SK-N-SH (cell line): ENCODE results near the gene LIN9. TPM values are rescaled to one million over a fixed set of nuclear protein-coding genes. Genes with fewer than 3 reads are reported as not detected.

Experiments
- CTCF ChIA-PET: fragments of 300-600, 350-600 bp; formaldehyde crosslinking; extraction: SDS; loops from one replicate; lab custom pipeline; 2021; lab: Yijun Ruan, JAX
- POLR2A ChIA-PET: fragments of 350-600 bp; sonication (Branson Sonifier 250); formaldehyde crosslinking; extraction: SDS; loops from one replicate; lab custom pipeline; 2020; ENCODE audit warnings: antibody characterized with exemption, inconsistent platforms; lab: Yijun Ruan, JAX
- DNase-seq: peaks from one replicate; pipeline ENCODE4 v3.0.0; 2012
- H2AFZ ChIP-seq: fragments of 200-600 bp; sonication (generic); 2 replicates; pipeline ENCODE4 v1.8.1; 2016; ENCODE audit warnings: antibody characterized with exemption, mild to moderate bottlenecking, low read depth
- H3F3A ChIP-seq: fragments of 200-600 bp; sonication (generic); replicated peaks from 2 replicates; pipeline ENCODE3; 2016; ENCODE audit warnings: antibody characterized with exemption, mild to moderate bottlenecking; ENCODE audit not compliant: insufficient read depth
- H3K27ac ChIP-seq, 2 experiments: fragments of 200-500 bp in 1 of 2; fragments of 200-600 bp in 1 of 2; sonication (Bioruptor generic) in 1 of 2; sonication (generic), shearing (Covaris generic) in 1 of 2; 2 replicates each; pipeline versions ENCODE4 v1.5.1 to v1.6.1; 2014 to 2016; ENCODE audit warnings: low read depth in 2 of 2, inconsistent platforms in 1 of 2, low read length in 1 of 2, mild to moderate bottlenecking in 1 of 2, mixed read lengths in 1 of 2
- H3K27me3 ChIP-seq: fragments of 200-600 bp; sonication (generic), shearing (Covaris generic); 2 replicates; pipeline ENCODE4 v1.6.1; 2016; ENCODE audit warnings: mixed run types; ENCODE audit not compliant: insufficient read depth
- H3K36me3 ChIP-seq, 2 experiments: fragments of 200-500 bp in 1 of 2; fragments of 200-600 bp in 1 of 2; sonication (Bioruptor generic) in 1 of 2; sonication (generic) in 1 of 2; replicated peaks in 1 of 2; 2 replicates each; pipeline versions ENCODE3 to v1.5.1; 2014 to 2016; ENCODE audit warnings: low read length in 1 of 2, mild to moderate bottlenecking in 1 of 2; ENCODE audit not compliant: insufficient read depth in 2 of 2, control insufficient read depth in 1 of 2
- H3K4me1 ChIP-seq, 2 experiments: fragments of 200-500 bp in 1 of 2; fragments of 200-600 bp in 1 of 2; sonication (Bioruptor generic) in 1 of 2; sonication (generic), shearing (Covaris generic) in 1 of 2; 2 replicates each; pipeline versions ENCODE4 v1.5.1 to v1.6.1; 2014 to 2016; ENCODE audit warnings: low read depth in 1 of 2, low read length in 1 of 2, mixed run types in 1 of 2; ENCODE audit not compliant: insufficient read depth in 2 of 2, control insufficient read depth in 1 of 2
- H3K4me2 ChIP-seq: fragments of 200-600 bp; sonication (generic), shearing (Covaris generic); 2 replicates; pipeline ENCODE4 v1.6.1; 2017; ENCODE audit warnings: mixed run types
- H3K4me3 ChIP-seq, 2 experiments: fragments of 200-500 bp in 1 of 2; fragments of 200-600 bp in 1 of 2; sonication (Bioruptor generic) in 1 of 2; sonication (generic), shearing (Covaris generic) in 1 of 2; 2 replicates each; pipeline versions ENCODE4 v1.5.1 to v1.8.1; 2014 to 2016; ENCODE audit warnings: low read depth in 2 of 2, inconsistent platforms in 1 of 2, low read length in 1 of 2, mild to moderate bottlenecking in 1 of 2, mixed read lengths in 1 of 2, moderate library complexity in 1 of 2
- H3K79me2 ChIP-seq: fragments of 200-600 bp; sonication (generic); 2 replicates; pipeline ENCODE4 v1.8.1; 2017; ENCODE audit warnings: mild to moderate bottlenecking; ENCODE audit not compliant: insufficient read depth
- H3K9ac ChIP-seq: fragments of 200-600 bp; sonication (generic); 2 replicates; pipeline ENCODE4 v1.6.1; 2017; ENCODE audit warnings: mixed run types
- H3K9me2 ChIP-seq: fragments of 200-600 bp; sonication (generic); 2 replicates; pipeline ENCODE4 v1.6.1; 2017; ENCODE audit warnings: mixed run types
- H3K9me3 ChIP-seq: fragments of 200-600 bp; sonication (generic); 2 replicates; pipeline ENCODE4 v1.6.1; 2017; ENCODE audit warnings: mixed run types, mild to moderate bottlenecking, moderate library complexity
- H4K20me1 ChIP-seq: fragments of 200-600 bp; sonication (generic); 2 replicates; pipeline ENCODE4 v1.6.1; 2017; ENCODE audit warnings: mild to moderate bottlenecking, mixed run types; ENCODE audit not compliant: insufficient read depth
- CHD2 ChIP-seq: fragments of 150-350 bp; IDR thresholded peaks from 2 replicates; pipeline ENCODE4 v1.6.1; 2018; ENCODE audit warnings: low read length; ENCODE audit not compliant: partially characterized antibody
- EP300 ChIP-seq, 2 experiments: IDR thresholded peaks; 2 replicates each; pipeline versions ENCODE4 v1.4.0 to v1.6.1; 2012; ENCODE audit warnings: borderline replicate concordance in 1 of 2, low read depth in 1 of 2, low read length in 1 of 2
- GABPA ChIP-seq: IDR thresholded peaks from 2 replicates; pipeline ENCODE4 v1.4.0; 2012; ENCODE audit warnings: low read depth, mild to moderate bottlenecking
- NRF1 ChIP-seq: IDR thresholded peaks from 2 replicates; pipeline ENCODE4 v1.6.1; 2012; ENCODE audit warnings: low read depth, mild to moderate bottlenecking, low read length
- POLR2AphosphoS5 ChIP-seq: IDR thresholded peaks from 2 replicates; pipeline ENCODE4 v1.6.1; 2012; ENCODE audit warnings: low read depth, low read length
- SMC3 ChIP-seq: IDR thresholded peaks from 2 replicates; pipeline ENCODE4 v1.6.1; 2012; ENCODE audit warnings: low read depth, low read length, improper control_type of control experiment
- TAF1 ChIP-seq: IDR thresholded peaks from 2 replicates; pipeline ENCODE4 v1.6.1; 2012; ENCODE audit warnings: low read depth, mild to moderate bottlenecking, low read length, moderate library complexity, borderline replicate concordance
- TCF12 ChIP-seq: IDR thresholded peaks from 2 replicates; pipeline ENCODE4 v1.4.0; 2012
- YY1 ChIP-seq: IDR thresholded peaks from 2 replicates; pipeline ENCODE4 v1.4.0; 2012; ENCODE audit warnings: low read depth, mild to moderate bottlenecking
- WGBS: methylation state at CpG from one replicate; pipeline ENCODE4 v1.1.6; 2017; ENCODE audit warnings: low lambda C conversion rate; 5-methylcytosine and 5-hydroxymethylcytosine counted together
- polyA plus RNA-seq, 3 experiments: library from polyadenylated mRNA; depleted of rRNA; stranded (reverse); fragments of >200 nt; gene quantifications; 2 replicates each; pipeline ENCODE4 v1.2.3, GENCODE V29; 2012
- TF ChIP-seq, protein P1 (sequence below): fragments of 150-350 bp; IDR thresholded peaks from 2 replicates; pipeline ENCODE4 v1.6.1; 2017; ENCODE audit warnings: antibody characterized with exemption, low read length, low read depth, borderline replicate concordance
- TF ChIP-seq, protein P2 (sequence below): fragments of 150-350 bp; IDR thresholded peaks from 2 replicates; pipeline ENCODE4 v1.6.1; 2016; ENCODE audit warnings: mild to moderate bottlenecking, low read depth, low read length

Gene LIN9
- polyA plus RNA-seq, 1 of the 3 experiments (the other 2 are of a cell fraction), result 1.7 TPM

DNA sequence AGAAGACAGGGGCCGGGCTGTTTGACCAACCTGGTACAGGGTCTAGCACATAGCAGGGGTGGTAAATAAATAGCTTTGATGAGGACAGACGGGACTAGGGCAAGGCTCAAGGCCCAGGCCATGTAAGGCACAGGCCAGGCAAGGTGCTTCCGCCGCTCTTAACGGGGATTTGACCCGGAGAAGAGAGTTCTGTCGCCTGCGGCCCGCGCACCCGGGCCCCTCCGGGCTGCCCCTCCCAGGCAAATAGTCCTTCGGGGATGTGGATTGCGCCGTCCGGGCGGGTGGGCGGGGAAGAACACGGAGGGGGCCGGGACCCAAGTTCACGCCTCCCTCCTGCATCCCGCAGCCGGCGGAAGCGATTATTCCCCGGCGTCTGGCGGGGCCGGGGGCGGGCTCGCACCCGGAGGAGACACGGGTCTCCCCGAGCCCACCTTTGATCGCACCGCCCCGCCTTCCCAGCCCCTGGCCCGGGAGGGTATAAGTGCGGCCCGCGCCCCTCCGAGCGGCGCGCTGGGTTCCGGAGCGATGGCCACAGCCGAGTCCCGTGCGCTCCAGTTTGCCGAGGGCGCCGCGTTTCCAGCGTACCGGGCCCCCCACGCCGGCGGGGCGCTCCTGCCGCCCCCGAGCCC is 85.7 kb downstream of the LIN9 start, which contains the start of gene MIXL1 (continued):
- TF ChIP-seq POLR2AphosphoS5, result no peak
- no peak for TF ChIP-seq CHD2
- TF ChIP-seq TCF12, result no peak
- TF ChIP-seq YY1, result no peak
- TF ChIP-seq TAF1, result no peak
- TF ChIP-seq, protein P1, sequence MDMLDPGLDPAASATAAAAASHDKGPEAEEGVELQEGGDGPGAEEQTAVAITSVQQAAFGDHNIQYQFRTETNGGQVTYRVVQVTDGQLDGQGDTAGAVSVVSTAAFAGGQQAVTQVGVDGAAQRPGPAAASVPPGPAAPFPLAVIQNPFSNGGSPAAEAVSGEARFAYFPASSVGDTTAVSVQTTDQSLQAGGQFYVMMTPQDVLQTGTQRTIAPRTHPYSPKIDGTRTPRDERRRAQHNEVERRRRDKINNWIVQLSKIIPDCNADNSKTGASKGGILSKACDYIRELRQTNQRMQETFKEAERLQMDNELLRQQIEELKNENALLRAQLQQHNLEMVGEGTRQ, result no peak
- no peak for TF ChIP-seq GABPA
- TF ChIP-seq, all 33 proteins: peak for 0

DNA sequence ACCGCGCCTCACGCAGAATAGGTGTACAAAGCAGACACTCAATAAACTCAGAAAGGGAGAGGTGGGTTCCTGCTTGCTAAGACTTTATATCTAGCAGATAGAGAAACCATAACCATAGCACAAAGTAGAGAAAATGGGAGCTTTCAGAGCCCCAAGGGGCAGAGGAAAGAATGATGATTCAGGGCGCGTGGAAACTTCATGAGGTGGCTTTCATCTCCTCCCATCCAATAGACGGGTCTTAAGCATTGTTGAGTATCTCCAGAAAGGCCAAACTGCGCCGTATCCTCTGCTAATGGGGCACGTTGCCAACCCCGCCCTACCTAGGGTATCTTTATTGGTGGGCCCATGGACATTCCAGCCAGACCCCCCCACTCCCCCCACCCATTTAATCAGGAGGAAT is 86.3 kb downstream of the LIN9 start:
- no peak for TF ChIP-seq NRF1
- TF ChIP-seq EP300 (IDR thresholded peaks at IDR 0.05; ENCODE audit: borderline replicate concordance in 1 of 2, low read depth in 1 of 2, low read length in 1 of 2), result no peak
- TF ChIP-seq, protein P2, sequence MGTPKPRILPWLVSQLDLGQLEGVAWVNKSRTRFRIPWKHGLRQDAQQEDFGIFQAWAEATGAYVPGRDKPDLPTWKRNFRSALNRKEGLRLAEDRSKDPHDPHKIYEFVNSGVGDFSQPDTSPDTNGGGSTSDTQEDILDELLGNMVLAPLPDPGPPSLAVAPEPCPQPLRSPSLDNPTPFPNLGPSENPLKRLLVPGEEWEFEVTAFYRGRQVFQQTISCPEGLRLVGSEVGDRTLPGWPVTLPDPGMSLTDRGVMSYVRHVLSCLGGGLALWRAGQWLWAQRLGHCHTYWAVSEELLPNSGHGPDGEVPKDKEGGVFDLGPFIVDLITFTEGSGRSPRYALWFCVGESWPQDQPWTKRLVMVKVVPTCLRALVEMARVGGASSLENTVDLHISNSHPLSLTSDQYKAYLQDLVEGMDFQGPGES, result no peak
- no peak for TF ChIP-seq SMC3
- ChIA-PET CTCF (interaction anchor here (1.2 to 2.0 kb wide), 3 partner anchors 25 to 158 kb away, joined by 3 to 4 read pairs (median 4); no protein-coding TSS in a partner anchor), POLR2A (no interaction called here)
- Histone ChIP-seq H3F3A (no peaks in the 10 kb centered on the region), H3K36me3 (no peaks in the 10 kb centered on the region), H3K9me2 (no peaks in the 10 kb centered on the region), H3K4me2 (no peak overlapping the region), H3K27ac (no peak overlapping the region), H3K9me3 (no peaks in the 10 kb centered on the region), H4K20me1 (no peaks in the 10 kb centered on the region), H3K4me3 (no peak overlapping the region), H2AFZ (no peak overlapping the region), H3K9ac (no peak overlapping the region), H3K27me3 (no peaks in the 10 kb centered on the region), H3K4me1 (peaks cover 0 to 5% of the 10 kb centered on the region in 2 experiments; a peak in 1 of 4 replicates), H3K79me2 (no peaks in the 10 kb centered on the region)
- DNase-seq, result no peak
- 95% methylated on average over 10 of the region's 10 CpGs for WGBS

DNA sequence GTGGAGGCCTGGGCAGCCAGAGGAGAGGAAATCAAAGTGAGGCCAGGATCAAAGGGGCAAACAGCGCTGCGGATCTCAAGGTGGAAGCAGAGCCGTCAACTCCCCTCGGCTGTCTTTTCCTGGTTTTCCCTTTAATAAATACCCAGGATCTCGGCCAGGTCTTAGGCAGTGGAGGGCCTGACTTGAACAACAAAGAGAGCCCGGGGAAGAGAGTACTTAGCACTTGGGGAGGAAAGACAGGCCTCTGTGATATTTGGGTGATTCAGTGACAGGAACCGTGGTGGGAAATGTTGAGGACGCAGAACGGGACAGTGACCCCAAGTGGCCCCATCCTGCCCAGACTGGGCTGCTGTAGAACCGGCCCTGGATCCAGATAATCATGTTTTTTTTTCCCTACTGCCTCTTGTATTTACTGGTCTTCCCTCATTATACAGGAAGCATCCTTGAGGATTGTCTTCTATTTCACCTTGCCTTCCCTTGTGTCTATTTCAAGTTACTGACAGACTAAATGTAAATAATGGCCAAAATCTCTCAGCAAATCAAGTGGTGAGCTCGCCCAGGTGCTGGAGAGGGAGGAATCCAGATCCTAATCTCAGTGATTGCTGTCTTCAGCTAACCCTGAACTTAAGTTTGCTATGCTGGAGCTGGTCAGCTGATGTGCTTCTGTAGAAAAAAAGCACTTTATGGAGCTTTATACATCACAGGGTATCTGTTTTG is 88.3 kb downstream of the LIN9 start:
- CTCF ChIA-PET, result interaction anchor here (1.1 kb wide), 1 partner anchor 95 kb away, joined by 3 read pairs; no protein-coding TSS in a partner anchor
- TF ChIP-seq, protein P1, result no peak
- TF ChIP-seq, all 33 proteins: peak for 0

More for the DNA sequence above, 88.3 kb downstream of the LIN9 start:
- 82% methylated on average over 11 of the region's 11 CpGs for WGBS
- no peak overlapping the region for H3K4me2 ChIP-seq
- no peaks in the 10 kb centered on the region for H3K27me3 ChIP-seq
- POLR2A ChIA-PET, result no interaction called here
- peaks cover 0 to 5% of the 10 kb centered on the region in 2 experiments; a peak in 2 of 4 replicates for H3K4me1 ChIP-seq
- H2AFZ ChIP-seq, result no peak overlapping the region
- H3K4me3 ChIP-seq, result no peak overlapping the region
- no peak overlapping the region for H3K9ac ChIP-seq
- no peak for DNase-seq
- H3K36me3 ChIP-seq, result no peaks in the 10 kb centered on the region
- H3F3A ChIP-seq, result no peaks in the 10 kb centered on the region
- no peaks in the 10 kb centered on the region for H3K9me3 ChIP-seq
- no peaks in the 10 kb centered on the region for H4K20me1 ChIP-seq
- no peaks in the 10 kb centered on the region for H3K79me2 ChIP-seq
- no peak overlapping the region for H3K27ac ChIP-seq
- H3K9me2 ChIP-seq, result no peaks in the 10 kb centered on the region
